Astrocyte (in vitro differentiated cells and primary cell): ENCODE measurements around the gene LRPPRC. TPM values are rescaled to one million over a fixed set of nuclear protein-coding genes. Genes with fewer than 3 reads are reported as not detected.

Experiments used
- DNase-seq: peaks from one replicate; pipeline ENCODE4 v3.0.0-alpha.2; 2010; ENCODE audit warnings: low read depth
- FAIRE-seq: peaks from 2 replicates; lab custom pipeline; 2011; peaks lifted over from hg19 to GRCh38; lab: Jason Lieb, UNC
- H2AFZ ChIP-seq: 2 replicates; pipeline ENCODE4 v1.6.0; 2012; ENCODE audit warnings: low read depth, low read length, inconsistent platforms
- H3K27ac ChIP-seq: 2 replicates; pipeline ENCODE4 v1.5.1; 2011; ENCODE audit warnings: low read depth, low read length, inconsistent platforms
- H3K27me3 ChIP-seq: 2 replicates; pipeline ENCODE4 v1.6.0; 2011; ENCODE audit warnings: low read length, inconsistent platforms; ENCODE audit not compliant: insufficient read depth
- H3K36me3 ChIP-seq: 2 replicates; pipeline ENCODE4 v1.5.1; 2011; ENCODE audit warnings: low read length, inconsistent platforms; ENCODE audit not compliant: insufficient read depth
- H3K4me1 ChIP-seq: 2 replicates; pipeline ENCODE4 v1.5.1; 2011; ENCODE audit warnings: low read length, inconsistent platforms; ENCODE audit not compliant: insufficient read depth
- H3K4me2 ChIP-seq: 2 replicates; pipeline ENCODE4 v1.6.0; 2012; ENCODE audit warnings: low read length, inconsistent platforms
- H3K4me3 ChIP-seq: 2 replicates; pipeline ENCODE4 v1.5.1; 2011; ENCODE audit warnings: low read depth, mild to moderate bottlenecking, low read length, inconsistent platforms; ENCODE audit not compliant: insufficient read depth
- H3K79me2 ChIP-seq: 2 replicates; pipeline ENCODE4 v1.6.0; 2012; ENCODE audit warnings: mild to moderate bottlenecking, low read length, inconsistent platforms; ENCODE audit not compliant: insufficient read depth
- H3K9ac ChIP-seq: 2 replicates; pipeline ENCODE4 v1.6.0; 2012; ENCODE audit warnings: mild to moderate bottlenecking, low read length, inconsistent platforms
- H3K9me3 ChIP-seq: 2 replicates; pipeline ENCODE4 v1.5.1; 2012; ENCODE audit warnings: low read depth, mild to moderate bottlenecking, low read length, inconsistent platforms; ENCODE audit not compliant: insufficient read depth
- H4K20me1 ChIP-seq: 2 replicates; pipeline ENCODE4 v1.6.0; 2012; ENCODE audit warnings: low read length, inconsistent platforms; ENCODE audit not compliant: insufficient read depth
- H3K27ac Mint-ChIP-seq: one replicate; pipeline ENCODE4 v1.8.0; 2021; ENCODE audit warnings: mild to moderate bottlenecking, mixed read lengths; ENCODE audit not compliant: unreplicated experiment
- H3K27me3 Mint-ChIP-seq: one replicate; pipeline ENCODE4 v1.8.0; 2021; ENCODE audit warnings: low read depth, mixed read lengths; ENCODE audit not compliant: unreplicated experiment
- H3K36me3 Mint-ChIP-seq: one replicate; pipeline ENCODE4 v1.8.0; 2021; ENCODE audit warnings: low read depth, mixed read lengths; ENCODE audit not compliant: unreplicated experiment
- H3K4me1 Mint-ChIP-seq: one replicate; pipeline ENCODE4 v1.8.0; 2021; ENCODE audit warnings: low read depth, mixed read lengths; ENCODE audit not compliant: unreplicated experiment
- H3K4me3 Mint-ChIP-seq: one replicate; pipeline ENCODE4 v1.8.0; 2021; ENCODE audit warnings: mild to moderate bottlenecking, moderate library complexity, mixed read lengths; ENCODE audit not compliant: unreplicated experiment
- H3K9me3 Mint-ChIP-seq: one replicate; pipeline ENCODE4 v1.8.0; 2021; ENCODE audit warnings: mild to moderate bottlenecking, mixed read lengths; ENCODE audit not compliant: unreplicated experiment
- CTCF ChIP-seq: IDR thresholded peaks from 2 replicates; pipeline ENCODE4 v1.5.1; 2011; ENCODE audit warnings: low read depth, mild to moderate bottlenecking, inconsistent platforms, low read length, moderate library complexity; ENCODE audit not compliant: insufficient read depth
- EZH2 ChIP-seq: IDR thresholded peaks from 2 replicates; pipeline ENCODE4 v1.6.1; 2012; ENCODE audit warnings: mild to moderate bottlenecking, low read length, inconsistent platforms; ENCODE audit not compliant: insufficient read depth
- total RNA-seq: library from RNA; stranded (reverse); gene quantifications from 2 replicates; pipeline ENCODE4 v1.2.1, GENCODE V29; 2021

Gene LRPPRC
- total RNA-seq, 1 donor from 2014 or later, result 94.9 TPM

- no peaks in the 10 kb centered on the region for H4K20me1 ChIP-seq
- H3K4me3 ChIP-seq, result no peak overlapping the region
- H3K9me3 Mint-ChIP-seq, result no peaks in the 10 kb centered on the region
- no peak overlapping the region for H3K4me3 Mint-ChIP-seq
- no peaks in the 10 kb centered on the region for H3K4me1 Mint-ChIP-seq
- H3K79me2 ChIP-seq, result no peaks in the 10 kb centered on the region
- no peak overlapping the region for H2AFZ ChIP-seq
- no peaks in the 10 kb centered on the region for H3K36me3 Mint-ChIP-seq
- H3K27me3 ChIP-seq, result peaks cover 2% of the 10 kb centered on the region
- no peak overlapping the region for H3K27ac ChIP-seq
- H3K9ac ChIP-seq, result no peak overlapping the region
- DNase-seq (no peak), FAIRE-seq (no peak)
- no peaks in the 10 kb centered on the region for H3K4me1 ChIP-seq
- H3K36me3 ChIP-seq, result no peaks in the 10 kb centered on the region
- H3K4me2 ChIP-seq, result no peak overlapping the region
- no peak overlapping the region for H3K27ac Mint-ChIP-seq
- H3K27me3 Mint-ChIP-seq, result peaks cover 8% of the 10 kb centered on the region
- no peaks in the 10 kb centered on the region for H3K9me3 ChIP-seq
- TF ChIP-seq EZH2, result no peak
- no peak for TF ChIP-seq CTCF
Measured at GRCh38 chr2:43837033-43837432, 158.8 kb downstream of the LRPPRC start.

Other genes starting within 250 kb of the LRPPRC start
- gene DYNC2LI1, start 221.9 kb downstream of the LRPPRC start, total RNA-seq, result 15.3 and 15.7 TPM in 2 replicates
- not detected in 2 replicates for gene ABCG5, start 157.2 kb downstream of the LRPPRC start, total RNA-seq
- not detected in 2 replicates for gene ABCG8, start 157.0 kb downstream of the LRPPRC start, total RNA-seq
- 39.3 and 39.4 TPM in 2 replicates for gene PPM1B, start 172.9 kb upstream of the LRPPRC start, total RNA-seq